Gastroesophageal sphincter (tissue), 4 donors: ENCODE measurements around the gene ROPN1B. TPM values are rescaled to one million over a fixed set of nuclear protein-coding genes. Genes with fewer than 3 reads are reported as not detected.

Experiments used
- ATAC-seq: fragments of 150-250 bp; one replicate; pipeline ENCODE4 v1.9.1; 2016; ENCODE audit warnings: mild to moderate bottlenecking, moderate library complexity
- H3K27ac ChIP-seq, 4 donors: fragments of 200-600 bp; sonication (generic) in 3 of 4; 1 replicate in 3 of 4; 2 replicates in 1 of 4; pipeline ENCODE4 v1.5.1; 2016 to 2019
- H3K27me3 ChIP-seq: fragments of 200-600 bp; sonication (generic); one replicate; pipeline ENCODE4 v1.5.1; 2019
- H3K36me3 ChIP-seq, 2 donors: fragments of 200-600 bp; sonication (generic); one replicate each; pipeline ENCODE4 v1.5.1; 2019; ENCODE audit warnings: control low read depth in 1 of 2
- H3K4me1 ChIP-seq, 3 donors: fragments of 200-600 bp; sonication (generic); 1 replicate in 2 of 3; 2 replicates in 1 of 3; pipeline ENCODE4 v1.5.1; 2016 to 2019; ENCODE audit warnings: control low read depth in 2 of 3
- H3K4me3 ChIP-seq, 2 donors: fragments of 200-600 bp; sonication (generic); one replicate each; pipeline ENCODE4 v1.5.1; 2019; ENCODE audit warnings: mild to moderate bottlenecking in 1 of 2, moderate library complexity in 1 of 2
- H3K9me3 ChIP-seq, 3 donors: fragments of 200-600 bp; sonication (generic); one replicate each; pipeline ENCODE4 v1.5.1; 2017 to 2019; ENCODE audit warnings: control low read depth in 2 of 3
- CTCF ChIP-seq, 4 experiments: fragments of 200-600 bp in 2 of 4; fragments of 450-650 bp in 2 of 4; sonication (generic) in 1 of 4; IDR thresholded peaks; one replicate each; pipeline ENCODE4 v1.5.1; 2017 to 2019; ENCODE audit warnings: antibody characterized with exemption in 4 of 4, mild to moderate bottlenecking in 2 of 4, moderate library complexity in 2 of 4
- EP300 ChIP-seq: sonication (generic); formaldehyde crosslinking; IDR thresholded peaks from one replicate; pipeline ENCODE4 v1.6.1; 2017; ENCODE audit warnings: antibody characterized with exemption, mild to moderate bottlenecking
- POLR2A ChIP-seq, 2 donors: fragments of 450-650 bp; IDR thresholded peaks; one replicate each; pipeline ENCODE4 v1.6.1; 2017; ENCODE audit warnings: antibody characterized with exemption in 2 of 2, mild to moderate bottlenecking in 2 of 2, moderate library complexity in 1 of 2
- POLR2AphosphoS5 ChIP-seq: sonication (generic); formaldehyde crosslinking; IDR thresholded peaks from one replicate; pipeline ENCODE4 v1.6.1; 2017; ENCODE audit warnings: antibody characterized with exemption
- WGBS, 2 donors: methylation state at CpG; one replicate each; pipeline ENCODE4 v1.1.5; 2018; ENCODE audit warnings: low coverage in 1 of 2; 5-methylcytosine and 5-hydroxymethylcytosine counted together
- total RNA-seq, 4 donors: library from RNA; depleted of rRNA; stranded (reverse); fragments of >200 nt; gene quantifications; one replicate each; pipeline ENCODE4 v1.1.0, GENCODE V29; 2016

Gene ROPN1B
- total RNA-seq, 4 donors from 2014 or later: not detected

- WGBS, 2 donors: 90 to 100% methylated on average over 1 to 2 of the region's 3 CpGs
- Histone ChIP-seq H3K4me1 (no peaks in the 10 kb centered on the region), H3K27ac (no peak overlapping the region), H3K4me3 (no peak overlapping the region), H3K36me3 (peaks cover 0 to 90% of the 10 kb centered on the region in 2 donors), H3K27me3 (no peaks in the 10 kb centered on the region), H3K9me3 (no peaks in the 10 kb centered on the region)
- ATAC-seq: peak; percentile 19
- TF ChIP-seq EP300 (no peak), CTCF (IDR thresholded peaks at IDR 0.05) (no peak), POLR2A (IDR thresholded peaks at IDR 0.05) (no peak), POLR2AphosphoS5 (no peak)
Measured at GRCh38 chr3:126008219-126008618, 39.2 kb downstream of the ROPN1B start.

GRCh38 chr3:126009181-126009580 lies 40.2 kb downstream of the ROPN1B start:
- Histone ChIP-seq H3K36me3 (peaks cover 0 to 96% of the 10 kb centered on the region in 2 donors), H3K4me3 (no peak overlapping the region), H3K27me3 (no peaks in the 10 kb centered on the region), H3K9me3 (no peaks in the 10 kb centered on the region), H3K27ac (no peak overlapping the region), H3K4me1 (no peaks in the 10 kb centered on the region)
- 91 to 96% methylated on average over 3 of the region's 3 CpGs for WGBS, 2 donors
- ATAC-seq: no peak
- TF ChIP-seq POLR2A (IDR thresholded peaks at IDR 0.05) (no peak), POLR2AphosphoS5 (no peak), CTCF (IDR thresholded peaks at IDR 0.05) (no peak), EP300 (no peak)

- Histone ChIP-seq H3K4me1 (peaks cover 0 to 11% (median 0%) of the 10 kb centered on the region in 3 donors), H3K9me3 (no peaks in the 10 kb centered on the region), H3K4me3 (no peak overlapping the region), H3K27me3 (no peaks in the 10 kb centered on the region), H3K27ac (no peak overlapping the region), H3K36me3 (peaks cover 0 to 77% of the 10 kb centered on the region in 2 donors)
- WGBS, 2 donors: 69% methylated on average over 3 of the region's 8 CpGs; no CpG with 5 or more reads in 1 of the 2 donors
- ATAC-seq: no peak
- TF ChIP-seq POLR2AphosphoS5: no peak
- no peak for TF ChIP-seq CTCF (IDR thresholded peaks at IDR 0.05)
- TF ChIP-seq EP300: no peak
- no peak for TF ChIP-seq POLR2A (IDR thresholded peaks at IDR 0.05)
Measured at GRCh38 chr3:126013751-126014156, 44.8 kb downstream of the ROPN1B start.

- WGBS, 2 donors: 45 to 48% methylated on average over 3 to 4 of the region's 4 CpGs
- H3K9me3 ChIP-seq: no peaks in the 10 kb centered on the region
- H3K36me3 ChIP-seq: peaks cover 0 to 76% of the 10 kb centered on the region in 2 donors
- H3K27ac ChIP-seq: no peak overlapping the region
- ATAC-seq: no peak
- H3K27me3 ChIP-seq: no peaks in the 10 kb centered on the region
- H3K4me1 ChIP-seq: peaks cover 0 to 11% (median 0%) of the 10 kb centered on the region in 3 donors
- no peak for TF ChIP-seq POLR2A (IDR thresholded peaks at IDR 0.05)
- TF ChIP-seq EP300: no peak
- no peak for TF ChIP-seq CTCF (IDR thresholded peaks at IDR 0.05)
- TF ChIP-seq POLR2AphosphoS5: no peak
- no peak overlapping the region for H3K4me3 ChIP-seq
Measured at GRCh38 chr3:126014252-126014651, 45.3 kb downstream of the ROPN1B start.

- no peak overlapping the region for H3K4me3 ChIP-seq
- H3K27me3 ChIP-seq: no peaks in the 10 kb centered on the region
- ATAC-seq: no peak
- H3K36me3 ChIP-seq: peaks cover 0 to 80% of the 10 kb centered on the region in 2 donors
- H3K27ac ChIP-seq: no peak overlapping the region
- no peaks in the 10 kb centered on the region for H3K9me3 ChIP-seq
- WGBS, 2 donors: 72 to 100% methylated on average over 1 to 7 of the region's 10 CpGs
- TF ChIP-seq EP300 (no peak), POLR2A (IDR thresholded peaks at IDR 0.05) (no peak), POLR2AphosphoS5 (no peak), CTCF (IDR thresholded peaks at IDR 0.05) (no peak)
- peaks cover 0 to 11% (median 0%) of the 10 kb centered on the region in 3 donors for H3K4me1 ChIP-seq
Measured at GRCh38 chr3:126015075-126015474, 46.1 kb downstream of the ROPN1B start.
